Cardiac ventricle fibroblast (primary cell): ENCODE results near the gene NONO. TPM values are rescaled to one million over a fixed set of nuclear protein-coding genes. Genes with fewer than 3 reads are reported as not detected.

Source experiments
- total RNA-seq: library from RNA; depleted of rRNA; stranded (reverse); fragments of >200 nt; gene quantifications from 2 replicates; pipeline ENCODE4 v1.2.3, GENCODE V29; 2015

Gene NONO, protein sequence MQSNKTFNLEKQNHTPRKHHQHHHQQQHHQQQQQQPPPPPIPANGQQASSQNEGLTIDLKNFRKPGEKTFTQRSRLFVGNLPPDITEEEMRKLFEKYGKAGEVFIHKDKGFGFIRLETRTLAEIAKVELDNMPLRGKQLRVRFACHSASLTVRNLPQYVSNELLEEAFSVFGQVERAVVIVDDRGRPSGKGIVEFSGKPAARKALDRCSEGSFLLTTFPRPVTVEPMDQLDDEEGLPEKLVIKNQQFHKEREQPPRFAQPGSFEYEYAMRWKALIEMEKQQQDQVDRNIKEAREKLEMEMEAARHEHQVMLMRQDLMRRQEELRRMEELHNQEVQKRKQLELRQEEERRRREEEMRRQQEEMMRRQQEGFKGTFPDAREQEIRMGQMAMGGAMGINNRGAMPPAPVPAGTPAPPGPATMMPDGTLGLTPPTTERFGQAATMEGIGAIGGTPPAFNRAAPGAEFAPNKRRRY
- total RNA-seq: 220 and 236 TPM in 2 replicates

DNA sequence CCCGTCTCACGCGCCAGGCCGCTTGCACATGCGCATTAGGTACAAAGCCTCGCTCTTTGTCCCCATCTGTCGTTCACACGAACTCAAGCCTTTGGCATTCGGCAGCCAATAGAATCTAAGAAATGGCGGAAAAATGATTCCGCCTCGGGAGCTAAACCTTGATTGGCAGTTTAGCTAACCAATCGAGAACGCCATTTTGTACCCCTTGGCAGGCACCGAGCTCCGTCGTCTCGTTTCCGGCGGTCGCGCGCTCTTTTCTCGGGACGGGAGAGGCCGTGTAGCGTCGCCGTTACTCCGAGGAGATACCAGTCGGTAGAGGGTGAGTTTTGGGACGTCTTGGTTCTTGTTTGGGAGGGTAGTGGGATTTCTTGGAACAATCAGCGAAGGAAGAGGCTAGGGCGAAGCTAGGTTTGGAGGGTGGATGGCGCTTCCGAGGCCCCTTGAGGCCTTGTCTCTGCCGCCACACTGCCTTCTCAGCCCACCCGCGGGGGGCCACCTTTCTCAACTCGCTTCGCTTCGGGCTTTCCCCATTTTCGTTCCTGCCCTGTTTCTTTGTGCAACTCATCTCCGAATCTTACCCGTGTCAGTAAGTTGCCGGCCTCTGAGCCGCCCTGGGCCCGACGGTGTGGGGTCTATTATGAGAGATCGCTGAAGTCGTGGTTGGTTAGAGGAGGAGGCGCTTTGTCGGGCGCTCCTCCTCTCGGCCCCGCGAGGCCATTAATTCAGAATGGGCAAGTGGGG, at the start of gene NONO:
TSS of gene NONO (plus strand) at position 233 of the 741 bp plus-strand sequence. CDS start 7,003 bp downstream, outside the sequence.

DNA sequence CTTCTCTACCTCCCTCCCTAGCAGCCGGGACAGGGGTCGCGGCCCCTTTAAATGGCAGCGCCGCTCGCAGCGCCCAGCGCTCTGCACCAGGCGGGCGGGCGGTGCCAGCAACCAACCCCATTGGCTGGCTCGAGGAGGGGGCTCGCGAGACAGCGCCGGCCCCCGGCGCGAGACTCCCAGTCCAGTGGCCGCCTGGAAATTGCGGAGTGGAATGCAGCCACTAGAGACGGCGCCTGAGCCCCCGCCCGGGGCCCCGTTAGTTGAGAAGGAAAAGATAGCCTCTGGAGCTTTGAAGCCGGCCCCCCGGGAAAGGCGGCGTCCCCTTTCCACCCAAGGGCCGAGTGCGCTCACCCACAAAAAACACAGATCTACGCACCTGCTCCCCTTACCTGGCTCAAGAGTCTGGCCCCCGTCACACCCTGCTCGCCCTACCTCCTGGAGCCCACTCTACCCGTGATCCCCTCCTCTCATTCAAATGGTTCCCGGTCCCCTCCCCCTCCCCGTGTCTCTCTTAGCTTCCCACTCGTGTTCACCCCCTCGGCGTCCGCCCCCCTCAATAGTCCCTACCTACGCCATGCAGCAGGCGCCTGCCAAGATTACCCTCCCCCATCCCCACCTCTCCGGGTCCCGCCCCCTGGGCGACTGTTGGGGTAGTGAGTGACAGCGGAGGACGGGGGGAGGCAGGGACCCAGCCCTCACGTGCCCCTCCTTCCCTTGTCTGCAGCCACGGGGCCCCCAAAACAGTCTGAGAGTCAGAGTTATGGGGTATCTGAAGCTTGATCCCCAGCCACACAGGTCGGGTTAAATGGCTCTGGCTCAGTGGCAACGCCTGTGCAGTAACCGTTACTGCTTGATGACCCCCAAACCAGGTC, 29.1 kb upstream of the NONO start, which contains the start of gene ZMYM3:
TSS of gene ZMYM3 (minus strand) at position 49 of the 872 bp plus-strand sequence. CDS start 885 bp downstream, outside the sequence.

DNA sequence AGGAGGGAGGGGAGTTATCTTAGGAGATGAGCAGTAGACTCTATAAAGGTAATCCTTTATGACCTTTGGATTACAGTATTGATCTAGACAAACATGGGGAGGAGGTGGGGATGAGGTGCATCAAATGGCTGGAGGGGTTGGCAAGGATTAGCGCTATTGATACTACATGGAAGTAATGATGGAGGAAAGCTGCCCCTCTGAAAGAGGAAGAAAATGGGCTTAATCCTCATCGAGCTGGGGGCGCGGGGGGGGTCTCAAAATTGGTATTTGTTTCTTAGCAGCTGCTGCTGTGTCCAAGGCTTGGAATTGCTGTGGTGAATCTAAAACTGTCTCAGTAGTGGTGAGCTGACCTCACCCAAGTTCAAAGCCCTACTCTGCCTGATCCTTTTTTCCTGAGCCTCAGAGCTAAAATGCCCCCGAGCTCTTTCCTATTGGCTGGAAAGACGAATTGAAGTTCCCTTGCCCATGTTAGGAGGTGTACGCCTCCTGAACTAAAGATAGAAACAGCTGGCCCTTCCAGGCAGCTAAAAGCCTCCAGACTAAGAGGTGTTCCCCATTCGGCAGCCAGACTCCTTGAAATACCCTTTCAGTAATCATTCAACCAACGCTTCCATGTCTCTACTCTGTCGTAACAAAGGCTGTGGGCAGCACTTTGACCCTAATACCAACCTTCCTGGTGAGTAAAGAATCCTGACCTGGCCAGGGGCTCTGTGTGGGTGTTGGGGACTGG, 17.9 kb downstream of the NONO start, which contains the start of gene ITGB1BP2:
TSS of gene ITGB1BP2 (plus strand) at position 556 of the 730 bp plus-strand sequence. CDS start at position 613, 57 bp downstream.

Other genes starting within 250 kb of the NONO start
- 49.6 and 51.0 TPM in 2 replicates for gene SNX12, start 215.3 kb upstream of the NONO start, total RNA-seq
- gene FOXO4, start 187.8 kb upstream of the NONO start, total RNA-seq: 3.9 and 6.2 TPM in 2 replicates
- gene CXorf65, start 176.9 kb upstream of the NONO start, total RNA-seq: not detected in 2 replicates
- not detected in 2 replicates for gene IL2RG, start 172.1 kb upstream of the NONO start, total RNA-seq
- gene MED12, start 165.0 kb upstream of the NONO start, total RNA-seq: 24.5 and 27.3 TPM in 2 replicates
- 0.10 and 0.44 TPM in 2 replicates for gene NLGN3, start 138.8 kb upstream of the NONO start, total RNA-seq
- gene GJB1, start 60.4 kb upstream of the NONO start, total RNA-seq: not detected in 2 replicates
- 11.9 and 17.7 TPM in 2 replicates for gene ZMYM3, start 29.5 kb upstream of the NONO start, total RNA-seq
- gene ITGB1BP2, start 18.1 kb downstream of the NONO start, total RNA-seq: 0.24 TPM in 1 of 2 replicates, not detected in the other
- 23.0 and 31.0 TPM in 2 replicates for gene TAF1, start 82.7 kb downstream of the NONO start, total RNA-seq
- 86.2 and 90.9 TPM in 2 replicates for gene OGT, start 249.5 kb downstream of the NONO start, total RNA-seq